ENCODE results near the gene SMPD3. TPM values are rescaled to one million over a fixed set of nuclear protein-coding genes. Genes with fewer than 3 reads are reported as not detected.

Gene SMPD3
- total and polyA plus RNA-seq, 3 donors from 2014 or later = 13.3 to 23.4 (median 20.6) TPM

- DNase-seq = no peak
- WGBS, 2 donors = 90 to 92% methylated on average over 27 of the region's 27 CpGs
- no peaks in the 10 kb centered on the region for H3K9me3 ChIP-seq
- no peak overlapping the region for H3K27ac ChIP-seq
- H3K4me3 ChIP-seq = no peak overlapping the region
- no peaks in the 10 kb centered on the region for H3K27me3 ChIP-seq
- peaks cover 3% of the 10 kb centered on the region for H3K4me1 ChIP-seq
- intact Hi-C loops (cut with DNase I; ENCODE audit: low total_unique reads) = no loop called here
- TF ChIP-seq, protein P1, sequence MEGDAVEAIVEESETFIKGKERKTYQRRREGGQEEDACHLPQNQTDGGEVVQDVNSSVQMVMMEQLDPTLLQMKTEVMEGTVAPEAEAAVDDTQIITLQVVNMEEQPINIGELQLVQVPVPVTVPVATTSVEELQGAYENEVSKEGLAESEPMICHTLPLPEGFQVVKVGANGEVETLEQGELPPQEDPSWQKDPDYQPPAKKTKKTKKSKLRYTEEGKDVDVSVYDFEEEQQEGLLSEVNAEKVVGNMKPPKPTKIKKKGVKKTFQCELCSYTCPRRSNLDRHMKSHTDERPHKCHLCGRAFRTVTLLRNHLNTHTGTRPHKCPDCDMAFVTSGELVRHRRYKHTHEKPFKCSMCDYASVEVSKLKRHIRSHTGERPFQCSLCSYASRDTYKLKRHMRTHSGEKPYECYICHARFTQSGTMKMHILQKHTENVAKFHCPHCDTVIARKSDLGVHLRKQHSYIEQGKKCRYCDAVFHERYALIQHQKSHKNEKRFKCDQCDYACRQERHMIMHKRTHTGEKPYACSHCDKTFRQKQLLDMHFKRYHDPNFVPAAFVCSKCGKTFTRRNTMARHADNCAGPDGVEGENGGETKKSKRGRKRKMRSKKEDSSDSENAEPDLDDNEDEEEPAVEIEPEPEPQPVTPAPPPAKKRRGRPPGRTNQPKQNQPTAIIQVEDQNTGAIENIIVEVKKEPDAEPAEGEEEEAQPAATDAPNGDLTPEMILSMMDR (IDR thresholded peaks at IDR 0.05) = no peak
- TF ChIP-seq POLR2A (IDR thresholded peaks at IDR 0.05) = no peak
- H3K36me3 ChIP-seq (ENCODE audit: low read depth, missing control alignments) = no peaks in the 10 kb centered on the region
These were observed 99.5 kb downstream of the SMPD3 start for GRCh38 chr16:68348639-68349445.

- H3K27ac ChIP-seq = no peak overlapping the region
- intact Hi-C loops (cut with DNase I; ENCODE audit: low total_unique reads) = no loop called here
- H3K4me1 ChIP-seq = peaks cover 5% of the 10 kb centered on the region
- DNase-seq = no peak
- 71 to 87% methylated on average over 4 of the region's 4 CpGs for WGBS, 2 donors
- H3K9me3 ChIP-seq = no peaks in the 10 kb centered on the region
- no peaks in the 10 kb centered on the region for H3K27me3 ChIP-seq
- no peaks in the 10 kb centered on the region for H3K36me3 ChIP-seq (ENCODE audit: low read depth, missing control alignments)
- TF ChIP-seq POLR2A (IDR thresholded peaks at IDR 0.05) = no peak
- TF ChIP-seq, protein P1 (IDR thresholded peaks at IDR 0.05) = no peak
- no peak overlapping the region for H3K4me3 ChIP-seq
These were observed 100.7 kb downstream of the SMPD3 start for GRCh38 chr16:68347605-68348004.

GRCh38 chr16:68346892-68347480 is 101.3 kb downstream of the SMPD3 start:
- H3K4me3 ChIP-seq = no peak overlapping the region
- no peak overlapping the region for H3K27ac ChIP-seq
- H3K36me3 ChIP-seq (ENCODE audit: low read depth, missing control alignments) = no peaks in the 10 kb centered on the region
- intact Hi-C loops (cut with DNase I; ENCODE audit: low total_unique reads) = no loop called here
- H3K4me1 ChIP-seq = peaks cover 5% of the 10 kb centered on the region
- WGBS, 2 donors = 84 to 90% methylated on average over 10 to 12 of the region's 12 CpGs
- no peaks in the 10 kb centered on the region for H3K27me3 ChIP-seq
- H3K9me3 ChIP-seq = no peaks in the 10 kb centered on the region
- TF ChIP-seq POLR2A (IDR thresholded peaks at IDR 0.05) = no peak
- TF ChIP-seq, protein P1 (IDR thresholded peaks at IDR 0.05) = no peak
- DNase-seq = no peak

GRCh38 chr16:68345958-68346635 is 102.2 kb downstream of the SMPD3 start:
- H3K27ac ChIP-seq = no peak overlapping the region
- DNase-seq = no peak

More at GRCh38 chr16:68345958-68346635, 102.2 kb downstream of the SMPD3 start:
- Histone ChIP-seq H3K9me3 (no peaks in the 10 kb centered on the region), H3K4me1 (peaks cover 5% of the 10 kb centered on the region), H3K27me3 (no peaks in the 10 kb centered on the region), H3K4me3 (no peak overlapping the region), H3K36me3 (ENCODE audit: low read depth, missing control alignments) (no peaks in the 10 kb centered on the region)
- WGBS, 2 donors = 91 to 94% methylated on average over 16 of the region's 16 CpGs
- no peak for TF ChIP-seq POLR2A (IDR thresholded peaks at IDR 0.05)
- TF ChIP-seq, protein P1 (IDR thresholded peaks at IDR 0.05) = no peak
- intact Hi-C loops (cut with DNase I; ENCODE audit: low total_unique reads) = no loop called here
